Measurements from ENCODE around the gene CCDC88C.

CCDC88C gene

GRCh38 chr14:91326514-91327249 lies 90.9 kb downstream of the CCDC88C start:
- DNase-seq (ENCODE audit: low read depth) = no peak

GRCh38 chr14:91324606-91325575 lies 92.7 kb downstream of the CCDC88C start:
- no peak for DNase-seq (ENCODE audit: low read depth)

- peak; percentile 75 for DNase-seq (ENCODE audit: low read depth)
These were observed 93.7 kb downstream of the CCDC88C start for GRCh38 chr14:91323671-91324605.

- no peak for DNase-seq (ENCODE audit: low read depth)
These were observed 94.6 kb downstream of the CCDC88C start for GRCh38 chr14:91323031-91323430.

- no peak for DNase-seq (ENCODE audit: low read depth)
These were observed 95.0 kb downstream of the CCDC88C start for GRCh38 chr14:91322623-91323022.

- no peak for DNase-seq (ENCODE audit: low read depth)
These were observed 96.5 kb downstream of the CCDC88C start for GRCh38 chr14:91321131-91321530.

GRCh38 chr14:91320266-91320665 lies 97.4 kb downstream of the CCDC88C start:
- DNase-seq (ENCODE audit: low read depth) = no peak

- DNase-seq (ENCODE audit: low read depth) = no peak
These were observed 98.7 kb downstream of the CCDC88C start for GRCh38 chr14:91318911-91319310.

GRCh38 chr14:91317381-91318308 lies 100.0 kb downstream of the CCDC88C start:
- no peak for DNase-seq (ENCODE audit: low read depth)

GRCh38 chr14:91316761-91317160 lies 100.9 kb downstream of the CCDC88C start:
- no peak for DNase-seq (ENCODE audit: low read depth)

- peak; percentile 13 for DNase-seq (ENCODE audit: low read depth)
These were observed 101.8 kb downstream of the CCDC88C start for GRCh38 chr14:91315844-91316267.

- DNase-seq (ENCODE audit: low read depth) = no peak
These were observed 103.8 kb downstream of the CCDC88C start for GRCh38 chr14:91313852-91314251.

- DNase-seq (ENCODE audit: low read depth) = no peak
These were observed 104.3 kb downstream of the CCDC88C start for GRCh38 chr14:91313154-91313850.

- no peak for DNase-seq (ENCODE audit: low read depth)
These were observed 106.3 kb downstream of the CCDC88C start for GRCh38 chr14:91311284-91311662.

GRCh38 chr14:91310606-91311283 lies 106.9 kb downstream of the CCDC88C start:
- DNase-seq (ENCODE audit: low read depth) = no peak

- no peak for DNase-seq (ENCODE audit: low read depth)
These were observed 107.8 kb downstream of the CCDC88C start for GRCh38 chr14:91309756-91310280.

- no peak for DNase-seq (ENCODE audit: low read depth)
These were observed 109.3 kb downstream of the CCDC88C start for GRCh38 chr14:91308337-91308736.

GRCh38 chr14:91307652-91308051 lies 110.0 kb downstream of the CCDC88C start:
- DNase-seq (ENCODE audit: low read depth) = no peak

- no peak for DNase-seq (ENCODE audit: low read depth)
These were observed 110.6 kb downstream of the CCDC88C start for GRCh38 chr14:91307046-91307445.

All from ELR (cell line).